Activated T-helper 1 cell treated with anti-CD3 and anti-CD28 coated beads, Interleukin-12 subunit alpha, Interleukin-12 subunit beta, Interleukin-2, Interleukin-4 antibody, amounts not matched to agents 30 ng/mL and 10 ng/mL and 1 ng/mL, durations not matched to agents 14 hours and 24 hours and 36 hours (primary cell): ENCODE measurements around the gene MCRIP2. TPM values are rescaled to one million over a fixed set of nuclear protein-coding genes. Genes with fewer than 3 reads are reported as not detected.
"Not testable (repeated sequence)": the region's sequence is repeated elsewhere in the genome, so short reads cannot be mapped to it uniquely, and the experiment has no call there.

Experiments
- DNase-seq: peaks from one replicate; pipeline ENCODE4 v3.0.0; 2021; ENCODE audit warnings: low spot score
- H3K27ac Mint-ChIP-seq: one replicate; pipeline ENCODE4 v1.8.0; 2021; ENCODE audit warnings: mild to moderate bottlenecking, mixed read lengths
- H3K27me3 Mint-ChIP-seq: one replicate; pipeline ENCODE4 v1.8.0; 2022; ENCODE audit warnings: mild to moderate bottlenecking, moderate library complexity, mixed read lengths; ENCODE audit not compliant: insufficient read depth
- H3K36me3 Mint-ChIP-seq: one replicate; pipeline ENCODE4 v1.8.0; 2021; ENCODE audit warnings: low read depth, mixed read lengths
- H3K4me1 Mint-ChIP-seq: one replicate; pipeline ENCODE4 v1.8.0; 2021; ENCODE audit warnings: low read depth, mixed read lengths
- H3K4me3 Mint-ChIP-seq: one replicate; pipeline ENCODE4 v1.8.0; 2021; ENCODE audit warnings: mild to moderate bottlenecking, moderate library complexity, mixed read lengths
- H3K9me3 Mint-ChIP-seq: one replicate; pipeline ENCODE4 v1.8.0; 2021; ENCODE audit warnings: mixed read lengths
- intact Hi-C: fragments of 100-400 bp; cut with micrococcal nuclease; formaldehyde crosslinking; loops from one replicate; pipeline ENCODE4 v1.15.1; 2024
- total RNA-seq: library from RNA; stranded (reverse); gene quantifications from 2 replicates; pipeline ENCODE4 v1.2.3, GENCODE V29; 2022

MCRIP2 gene
- total RNA-seq, 1 donor from 2014 or later: 66.5 TPM

DNA sequence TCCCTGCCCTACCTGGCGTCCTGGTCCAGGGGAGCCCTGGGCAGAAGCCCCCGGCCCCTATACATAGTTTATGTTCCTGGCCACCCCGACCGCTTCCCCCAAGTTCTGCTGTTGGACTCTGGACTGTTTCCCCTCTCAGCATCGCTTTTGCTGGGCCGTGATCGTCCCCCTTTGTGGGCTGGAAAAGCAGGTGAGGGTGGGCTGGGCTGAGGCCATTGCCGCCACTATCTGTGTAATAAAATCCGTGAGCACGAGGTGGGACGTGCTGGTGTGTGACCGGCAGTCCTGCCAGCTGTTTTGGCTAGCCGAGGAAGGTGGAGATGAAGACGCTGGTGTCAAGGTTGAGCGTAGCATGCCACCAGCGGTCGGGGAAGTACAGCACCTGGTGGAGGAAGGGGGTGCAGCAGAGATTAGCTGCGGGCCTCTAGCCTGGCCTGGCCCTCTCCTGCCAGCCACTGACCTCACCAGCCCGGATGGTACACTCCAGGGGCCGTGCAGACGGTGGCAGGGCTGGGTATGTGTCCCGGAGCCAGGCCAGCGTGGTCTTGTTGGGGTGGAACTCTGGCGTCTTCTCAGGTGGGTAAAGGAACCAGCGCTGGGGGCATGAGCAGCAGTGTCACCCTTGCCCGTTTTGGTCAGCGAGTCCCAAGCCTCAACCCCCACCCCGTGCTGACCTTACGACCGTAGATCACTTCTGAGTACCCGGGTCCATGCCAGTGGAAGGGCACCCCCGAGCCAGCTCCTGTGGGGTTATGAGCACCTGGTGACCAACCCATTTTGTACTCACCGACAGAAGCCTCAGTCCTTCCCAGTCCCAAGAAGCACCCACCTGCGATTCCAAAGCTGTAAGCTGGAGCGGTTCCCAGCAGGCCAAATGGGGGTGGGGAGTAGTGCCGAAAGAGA is 41.1 kb downstream of the MCRIP2 start:
- DNase-seq: no peak
- intact Hi-C loops: no loop called here
- Mint-ChIP-seq H3K4me3 (peak overlapping the region; percentile 83), H3K9me3 (no peaks in the 10 kb centered on the region), H3K27ac (peak overlapping the region; percentile 74), H3K27me3 (no peaks in the 10 kb centered on the region), H3K36me3 (peaks cover 12% of the 10 kb centered on the region), H3K4me1 (peaks cover 5% of the 10 kb centered on the region)

DNA sequence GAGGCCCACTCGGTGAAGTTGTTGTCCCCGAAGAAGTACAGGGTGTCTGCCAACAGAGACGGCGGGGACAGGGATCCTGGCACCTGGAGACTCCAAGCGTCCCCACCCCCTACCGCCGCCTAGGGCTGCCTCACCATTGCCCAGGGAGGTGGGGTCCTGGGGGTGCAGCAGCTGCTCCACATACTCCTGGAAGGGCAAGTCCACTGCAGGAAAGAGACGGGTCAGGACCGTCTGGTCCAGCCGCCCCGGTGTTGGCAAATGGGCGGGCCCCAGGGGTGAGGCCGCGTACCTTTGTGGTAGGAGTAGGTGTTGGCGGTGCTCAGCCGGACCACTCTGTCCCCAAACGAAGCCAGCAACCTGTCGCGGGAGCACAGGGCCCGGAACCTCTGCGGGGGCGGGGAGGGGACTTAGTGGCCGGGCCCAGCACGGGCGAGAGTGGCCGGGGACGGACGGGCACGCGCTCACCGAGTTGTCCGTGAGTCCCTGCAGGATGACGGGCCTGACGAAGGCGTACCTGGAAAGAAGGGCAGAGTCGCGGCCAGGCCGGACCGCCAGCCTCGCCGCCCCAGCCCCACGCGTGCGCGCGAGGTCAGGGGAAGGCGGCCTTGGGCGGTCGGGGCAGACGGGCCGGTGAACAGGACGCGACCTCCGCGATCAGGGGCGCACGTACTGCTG is 41.9 kb downstream of the MCRIP2 start:
- H3K9me3 Mint-ChIP-seq: no peaks in the 10 kb centered on the region
- peaks cover 12% of the 10 kb centered on the region for H3K36me3 Mint-ChIP-seq
- DNase-seq: no peak
- peak overlapping the region; percentile 83 for H3K4me3 Mint-ChIP-seq
- peak overlapping the region; percentile 48 for H3K27ac Mint-ChIP-seq
- intact Hi-C loops: loop anchor here (1.0 kb wide), 3 partner anchors 34 to 124 kb away; partner anchors contain the start of genes METTL26 and WDR90
- H3K4me1 Mint-ChIP-seq: peaks cover 5% of the 10 kb centered on the region
- no peaks in the 10 kb centered on the region for H3K27me3 Mint-ChIP-seq

DNA sequence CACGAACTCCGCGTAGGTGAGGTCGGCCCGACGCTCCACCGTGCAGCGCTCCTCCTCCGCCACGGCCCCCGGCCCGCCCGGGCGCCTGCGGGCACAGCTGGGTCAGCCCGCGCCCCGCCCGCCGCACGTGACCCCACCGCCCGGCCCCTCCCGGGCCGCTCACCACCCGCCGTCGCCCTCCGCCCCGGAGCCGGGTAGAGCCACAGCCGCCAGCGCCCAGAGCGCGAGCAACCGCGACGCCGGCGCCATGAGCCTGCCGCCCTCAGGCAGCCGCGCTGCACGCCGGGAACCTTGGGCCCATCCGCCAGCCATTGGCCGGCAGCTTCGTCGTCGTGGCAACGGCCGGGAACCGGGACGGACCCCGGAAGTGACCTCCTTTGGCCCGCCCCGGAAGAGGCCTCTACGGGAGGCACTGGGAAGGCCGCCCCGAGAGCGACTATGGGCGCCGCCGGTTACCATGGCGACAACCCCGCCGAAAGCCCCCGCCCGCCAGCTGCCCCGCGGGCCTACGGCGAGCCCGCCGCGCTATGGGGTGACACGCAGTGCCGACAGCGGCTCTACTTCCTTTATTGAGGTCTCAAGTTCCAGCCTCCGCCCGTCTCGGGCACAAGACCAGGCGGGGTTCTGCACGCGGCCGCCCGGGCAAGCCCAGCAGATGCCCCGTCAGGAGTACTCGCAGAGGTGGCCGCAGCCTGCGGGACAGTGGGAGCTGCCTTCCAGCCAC is 42.6 kb downstream of the MCRIP2 start, which contains the start of gene JMJD8:
Gene JMJD8, minus strand, starts transcription at position 264 of the 724 bp plus-strand sequence. Its CDS starts 15 bp downstream, at position 249.
- intact Hi-C loops: loop anchor here (1.0 kb wide), 3 partner anchors 35 to 123 kb away; partner anchors contain the start of genes METTL26 and WDR90
- peak within 1 kb of the TSS; percentile 58 for H3K27ac Mint-ChIP-seq
- peaks cover 5% of the 10 kb centered on the region for H3K4me1 Mint-ChIP-seq

DNA sequence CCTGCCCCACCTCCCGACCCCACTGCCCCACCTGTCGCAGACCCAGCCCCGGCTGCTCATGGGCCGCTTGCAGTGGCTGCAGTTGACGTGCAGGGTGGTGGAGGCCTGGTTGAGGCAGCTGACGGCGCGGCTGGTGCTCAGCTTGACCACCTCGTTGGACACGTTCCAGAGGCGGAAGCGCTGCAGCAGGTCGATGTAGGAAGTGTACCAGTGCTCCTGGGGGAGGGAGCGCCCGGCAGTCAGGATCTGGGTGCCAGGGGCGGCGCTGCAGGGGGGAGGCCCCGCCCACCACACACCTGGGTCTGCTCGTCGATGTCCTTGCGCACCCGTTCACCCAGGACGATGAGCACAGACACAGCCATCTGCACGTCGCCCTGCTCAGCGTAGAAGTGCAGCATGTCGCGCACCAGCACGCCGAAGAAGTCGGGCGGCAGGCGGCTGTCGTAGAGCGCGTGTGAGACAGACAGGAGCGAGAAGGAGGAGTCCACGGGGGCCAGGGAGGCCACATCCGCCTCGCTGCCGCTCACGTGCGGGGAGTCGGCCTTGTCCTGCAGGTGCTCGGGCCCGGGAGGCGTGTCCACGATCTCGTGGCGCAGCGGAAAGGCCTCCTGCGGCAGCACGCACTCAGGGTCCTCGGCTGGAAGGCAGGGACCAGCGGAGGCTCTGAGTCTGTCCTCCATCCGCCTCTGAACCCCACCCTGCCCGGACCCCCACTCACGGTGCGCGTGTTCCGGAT is 43.5 kb downstream of the MCRIP2 start:
- no peaks in the 10 kb centered on the region for H3K27me3 Mint-ChIP-seq
- H3K36me3 Mint-ChIP-seq: peaks cover 12% of the 10 kb centered on the region
- DNase-seq: no peak
- H3K9me3 Mint-ChIP-seq: no peaks in the 10 kb centered on the region
- peaks cover 9% of the 10 kb centered on the region for H3K4me1 Mint-ChIP-seq
- no peak overlapping the region for H3K27ac Mint-ChIP-seq
- intact Hi-C loops: loop anchor here (1.0 kb wide), 3 partner anchors 36 to 122 kb away; partner anchors contain the start of genes METTL26 and WDR90
- no peak overlapping the region for H3K4me3 Mint-ChIP-seq

More for the DNA sequence above, 42.6 kb downstream of the MCRIP2 start, which contains the start of gene JMJD8:
- Mint-ChIP-seq H3K9me3 (no peaks in the 10 kb centered on the region), H3K27me3 (no peaks in the 10 kb centered on the region), H3K36me3 (peaks cover 12% of the 10 kb centered on the region), H3K4me3 (peak within 1 kb of the TSS; percentile 83)
- peak; percentile 97 for DNase-seq

DNA sequence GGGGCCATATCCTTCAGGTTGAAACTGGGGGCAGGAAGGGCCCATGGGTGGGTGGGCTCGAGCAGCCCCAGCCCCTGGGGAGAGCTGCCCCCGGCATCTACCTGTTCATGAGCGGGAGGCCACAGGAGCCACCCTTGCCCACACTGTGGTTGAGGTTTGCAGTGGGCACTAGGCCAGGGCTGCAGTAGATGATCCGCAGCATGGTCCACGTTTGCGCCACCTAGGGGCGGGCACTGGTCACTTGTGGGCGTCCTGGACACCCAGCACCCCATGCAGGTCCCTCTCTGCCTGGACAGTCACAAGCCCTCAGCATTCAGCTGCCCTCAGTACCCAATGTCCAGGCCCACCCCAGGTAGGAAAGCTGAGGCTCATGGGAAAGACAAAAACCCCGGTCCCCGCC is 44.3 kb downstream of the MCRIP2 start:
- Mint-ChIP-seq H3K27ac (no peak overlapping the region), H3K36me3 (peaks cover 14% of the 10 kb centered on the region), H3K27me3 (no peaks in the 10 kb centered on the region), H3K4me1 (peaks cover 14% of the 10 kb centered on the region), H3K4me3 (peak overlapping the region; percentile 37), H3K9me3 (no peaks in the 10 kb centered on the region)
- no peak for DNase-seq
- intact Hi-C loops: no loop called here

DNA sequence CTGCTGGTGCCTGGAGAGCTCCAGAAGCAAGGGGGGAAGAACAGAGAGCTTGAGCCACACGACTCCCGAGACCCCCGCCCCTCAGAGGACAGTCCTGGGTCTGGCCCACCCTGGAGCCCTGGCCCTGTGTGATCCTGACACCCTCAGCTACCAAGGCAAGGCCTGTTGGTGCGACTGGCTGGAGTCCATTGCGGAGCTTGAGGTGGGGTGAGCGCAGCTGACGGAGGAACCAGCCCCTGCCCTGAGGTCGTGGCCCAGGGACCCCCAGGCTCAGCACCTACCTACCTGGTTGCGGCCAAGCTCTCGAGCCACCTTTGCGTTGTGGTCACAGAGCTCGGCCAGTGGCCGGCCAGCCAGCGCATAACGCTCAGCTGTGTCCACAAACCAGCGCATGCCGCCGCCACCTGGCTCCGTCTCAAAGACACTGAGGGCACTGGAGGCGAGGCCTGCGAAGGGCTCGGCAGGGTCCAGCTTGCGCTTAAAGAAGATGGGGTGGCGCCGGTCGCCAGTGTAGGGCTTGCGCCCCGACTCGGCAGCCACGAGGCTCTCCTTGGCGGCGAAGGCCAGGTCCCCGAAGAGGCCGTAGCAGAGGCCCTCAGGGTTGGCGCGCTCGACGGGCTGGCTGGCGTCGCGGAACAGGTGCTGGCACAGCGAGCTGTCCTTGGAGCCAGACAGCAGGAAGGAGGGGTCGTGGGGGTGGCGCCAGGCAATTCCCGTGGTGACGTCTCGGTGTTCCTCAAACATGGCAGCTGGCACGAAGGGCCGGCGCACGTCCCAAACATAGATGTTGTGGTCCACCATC is 45.0 kb downstream of the MCRIP2 start:
- Mint-ChIP-seq H3K36me3 (peaks cover 10% of the 10 kb centered on the region), H3K4me3 (no peak overlapping the region), H3K27me3 (peaks cover under 1% of the 10 kb centered on the region), H3K27ac (no peak overlapping the region), H3K4me1 (peaks cover 16% of the 10 kb centered on the region), H3K9me3 (no peaks in the 10 kb centered on the region)
- intact Hi-C loops: no loop called here
- DNase-seq: no peak

DNA sequence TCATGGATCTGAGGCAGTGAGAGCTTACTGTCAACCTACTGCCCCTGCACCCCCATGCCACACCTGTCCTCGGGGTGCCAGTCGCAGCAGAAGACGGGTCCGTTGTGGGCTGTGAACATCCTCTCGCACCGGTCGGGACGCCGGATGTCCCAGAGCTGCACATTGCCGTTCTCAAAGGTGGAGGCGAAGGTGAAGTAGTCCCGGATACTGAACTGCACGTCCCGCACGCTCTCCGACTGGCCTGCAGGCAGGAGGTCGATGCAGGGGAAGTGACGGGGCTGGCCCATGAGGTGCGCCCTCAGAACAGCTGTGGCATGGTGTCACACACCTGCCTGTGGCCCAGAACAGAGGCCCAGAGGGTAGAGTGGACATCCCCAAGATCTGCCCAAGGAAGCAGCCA is 45.9 kb downstream of the MCRIP2 start:
- intact Hi-C loops: no loop called here
- no peak for DNase-seq
- Mint-ChIP-seq H3K27me3 (peaks cover 7% of the 10 kb centered on the region), H3K4me1 (peaks cover 14% of the 10 kb centered on the region), H3K9me3 (no peaks in the 10 kb centered on the region), H3K27ac (no peak overlapping the region), H3K36me3 (peaks cover 5% of the 10 kb centered on the region), H3K4me3 (no peak overlapping the region)

DNA sequence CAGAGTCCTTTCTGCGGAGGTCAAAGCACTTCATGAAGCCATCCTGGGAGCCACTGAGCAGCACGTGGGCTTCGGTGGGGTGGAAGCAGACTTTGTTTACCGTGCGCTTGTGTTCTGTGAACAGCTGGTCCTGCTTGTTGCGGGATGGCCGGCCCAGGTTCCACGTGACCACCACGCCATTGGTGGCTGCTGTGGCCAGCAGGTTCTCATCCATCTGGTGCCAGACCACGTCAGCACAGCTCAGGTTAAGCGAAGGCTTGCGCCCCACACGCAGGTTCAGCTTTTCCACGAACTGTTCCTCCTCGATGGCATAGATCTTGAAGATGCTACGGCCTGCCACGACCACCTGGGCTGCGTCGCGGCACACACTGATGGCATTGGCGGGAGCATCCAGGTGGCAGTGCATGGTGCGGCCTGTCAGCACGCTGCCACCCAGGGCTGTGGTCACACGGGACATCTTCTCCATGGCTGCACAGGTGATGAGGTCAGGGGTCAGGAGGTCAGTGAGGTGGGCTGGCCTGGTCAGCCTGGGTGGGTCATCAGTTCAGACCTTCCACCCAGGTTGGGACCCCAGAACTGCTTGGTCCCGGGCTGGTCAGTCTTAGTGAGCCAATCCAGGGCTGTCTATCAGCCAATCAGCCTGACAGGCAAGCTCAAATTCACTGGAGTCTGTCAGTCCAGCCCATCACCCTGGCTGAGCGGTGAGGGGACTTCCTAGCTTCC is 47.7 kb downstream of the MCRIP2 start:
- peak overlapping the region; percentile 66 for H3K27ac Mint-ChIP-seq
- peak overlapping the region; percentile 82 for H3K4me3 Mint-ChIP-seq
- peaks cover 10% of the 10 kb centered on the region for H3K4me1 Mint-ChIP-seq
- H3K36me3 Mint-ChIP-seq: peaks cover 3% of the 10 kb centered on the region
- DNase-seq: no peak
- H3K9me3 Mint-ChIP-seq: no peaks in the 10 kb centered on the region
- peaks cover 9% of the 10 kb centered on the region for H3K27me3 Mint-ChIP-seq
- intact Hi-C loops: no loop called here

DNA sequence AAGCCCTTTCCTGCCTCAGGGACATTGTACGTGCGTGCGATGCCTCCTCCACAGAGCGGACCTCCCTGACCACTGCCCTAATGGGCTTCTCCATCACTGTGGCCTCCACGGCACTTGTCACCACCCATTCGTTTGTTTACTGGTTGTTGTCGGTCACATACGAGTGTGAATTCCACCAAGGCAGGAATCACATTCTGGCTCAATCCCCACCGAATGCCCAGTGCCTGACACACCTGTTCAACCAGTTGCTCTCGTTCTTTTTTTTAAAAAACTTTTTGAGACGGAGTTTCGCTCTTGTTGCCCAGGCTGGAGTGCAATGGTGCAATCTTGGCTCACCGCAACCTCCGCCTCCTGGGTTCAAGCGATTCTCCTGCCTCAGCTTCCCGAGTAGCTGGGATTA is 49.6 kb downstream of the MCRIP2 start:
- H3K27me3 Mint-ChIP-seq, H3K36me3 Mint-ChIP-seq, DNase-seq, H3K9me3 Mint-ChIP-seq: not testable (repeated sequence)
- H3K4me1 Mint-ChIP-seq: peaks cover 17% of the 10 kb centered on the region
- peak overlapping the region; percentile 72 for H3K27ac Mint-ChIP-seq
- intact Hi-C loops: loop anchor here (2.0 kb wide), 1 partner anchor 24 kb away; the partner anchor contains the start of gene METRN
- peak overlapping the region; percentile 82 for H3K4me3 Mint-ChIP-seq

DNA sequence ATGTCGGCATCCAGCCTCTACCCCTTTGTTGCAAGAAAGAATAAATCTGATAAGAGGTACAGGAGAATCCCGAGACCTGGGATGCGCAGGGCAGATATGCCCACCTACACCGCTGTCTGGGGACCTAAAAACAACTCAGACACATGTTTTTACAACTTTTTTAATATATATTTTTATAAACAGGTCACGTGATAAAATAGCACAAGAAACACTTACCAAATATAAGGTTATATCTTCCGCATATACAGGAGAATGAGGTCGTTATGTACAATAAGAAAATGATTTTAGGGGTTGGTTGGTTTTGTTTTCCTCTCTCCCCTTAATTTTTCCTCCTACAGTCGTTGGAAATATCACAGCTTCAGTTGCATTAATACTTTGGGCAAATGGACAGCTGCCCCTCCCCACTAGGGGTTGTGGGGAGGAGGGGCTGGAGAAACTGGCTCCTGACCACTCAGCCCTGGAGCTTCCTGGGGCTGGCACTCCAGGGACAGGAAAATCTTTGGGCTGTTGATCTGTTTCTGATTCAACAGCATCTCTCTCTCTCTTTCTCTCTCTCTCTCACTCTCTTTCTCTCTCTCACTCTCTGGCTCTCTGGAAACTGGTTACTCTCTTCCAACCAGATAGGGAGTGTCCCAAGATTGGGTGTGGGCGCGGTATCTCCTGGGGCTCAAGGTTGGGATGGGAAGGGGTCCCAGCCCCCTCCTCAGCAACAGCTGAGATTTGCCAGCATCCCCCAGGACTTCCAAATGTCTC is 50.9 kb downstream of the MCRIP2 start:
- Mint-ChIP-seq H3K27me3 (peaks cover 9% of the 10 kb centered on the region), H3K27ac (peak overlapping the region; percentile 18), H3K4me1 (peaks cover 17% of the 10 kb centered on the region), H3K4me3 (peak overlapping the region; percentile 65), H3K36me3 (peaks cover 3% of the 10 kb centered on the region), H3K9me3 (no peaks in the 10 kb centered on the region)
- intact Hi-C loops: no loop called here
- DNase-seq: no peak
